Upper lobe of left lung (tissue), 6 donors: Measurements from ENCODE around the gene ZNF318. TPM values are rescaled to one million over a fixed set of nuclear protein-coding genes. Genes with fewer than 3 reads are reported as not detected.

Experiments
- ATAC-seq, 2 donors: fragments of 200-7000 bp; cut with Tn5 transposase; one replicate each; pipeline ENCODE4 v1.9.1; 2022; ENCODE audit warnings: mild to moderate bottlenecking in 2 of 2, moderate library complexity in 2 of 2; ENCODE audit not compliant: low FRiP score in 2 of 2
- DNase-seq, 2 donors: peaks; one replicate each; pipeline ENCODE4 v3.0.0-alpha.2; 2019 to 2020
- H3K27ac ChIP-seq, 4 donors: fragments of 200-600 bp; sonication (generic); one replicate each; pipeline ENCODE4 v1.5.1; 2016 to 2019
- H3K27me3 ChIP-seq, 4 donors: fragments of 200-600 bp; sonication (generic); one replicate each; pipeline ENCODE4 v1.5.1; 2017 to 2019
- H3K36me3 ChIP-seq, 4 donors: fragments of 200-600 bp; sonication (generic); one replicate each; pipeline ENCODE4 v1.5.1; 2016 to 2019
- H3K4me1 ChIP-seq, 4 donors: fragments of 200-600 bp; sonication (generic); one replicate each; pipeline ENCODE4 v1.5.1; 2018 to 2019
- H3K4me3 ChIP-seq, 4 donors: fragments of 200-600 bp; sonication (generic); one replicate each; pipeline ENCODE4 v1.5.1; 2017 to 2019; ENCODE audit warnings: mild to moderate bottlenecking in 2 of 4, moderate library complexity in 1 of 4
- H3K9me3 ChIP-seq, 4 donors: fragments of 200-600 bp; sonication (generic); one replicate each; pipeline ENCODE4 v1.5.1; 2018 to 2019
- CTCF ChIP-seq, 6 experiments: fragments of 450-650 bp in 4 of 6; fragments of 200-600 bp in 2 of 6; sonication (generic) in 2 of 6; IDR thresholded peaks; one replicate each; pipeline ENCODE4 v1.5.1; 2016 to 2019; ENCODE audit warnings: antibody characterized with exemption in 6 of 6
- EP300 ChIP-seq, 4 donors: sonication (generic); formaldehyde crosslinking; IDR thresholded peaks; one replicate each; pipeline ENCODE4 v1.5.1; 2017; ENCODE audit warnings: antibody characterized with exemption in 4 of 4, control low read depth in 2 of 4
- POLR2A ChIP-seq, 4 donors: fragments of 450-650 bp; IDR thresholded peaks; one replicate each; pipeline ENCODE4 v1.5.1; 2016 to 2017; ENCODE audit warnings: antibody characterized with exemption in 4 of 4, mild to moderate bottlenecking in 2 of 4
- POLR2AphosphoS5 ChIP-seq, 2 donors: sonication (generic); formaldehyde crosslinking; IDR thresholded peaks; one replicate each; pipeline ENCODE4 v1.5.1; 2017; ENCODE audit warnings: antibody characterized with exemption in 2 of 2
- WGBS, 2 donors: methylation state at CpG; one replicate each; pipeline ENCODE4 v1.1.5; 2017 to 2018; 5-methylcytosine and 5-hydroxymethylcytosine counted together
- total RNA-seq, 6 donors: library from RNA; depleted of rRNA in 4 of 6; stranded (reverse); fragments of >200 nt in 4 of 6; gene quantifications; one replicate each; pipeline versions ENCODE4 v1.1.0 to v1.2.1, GENCODE V29; 2016 to 2021
- donor health status: DM: no; HTN: no; CAD: no; lungs with moderate emphysema.
- donor health status: DM: no; HTN: yes; CAD: no; lungs with severe emphysema.

Gene ZNF318
- total RNA-seq, 6 donors from 2014 or later = 10.3 to 19.9 (median 15.3) TPM

- DNase-seq = no peak
Measured at GRCh38 chr6:43292341-43292740, 77.1 kb downstream of the ZNF318 start.

DNA sequence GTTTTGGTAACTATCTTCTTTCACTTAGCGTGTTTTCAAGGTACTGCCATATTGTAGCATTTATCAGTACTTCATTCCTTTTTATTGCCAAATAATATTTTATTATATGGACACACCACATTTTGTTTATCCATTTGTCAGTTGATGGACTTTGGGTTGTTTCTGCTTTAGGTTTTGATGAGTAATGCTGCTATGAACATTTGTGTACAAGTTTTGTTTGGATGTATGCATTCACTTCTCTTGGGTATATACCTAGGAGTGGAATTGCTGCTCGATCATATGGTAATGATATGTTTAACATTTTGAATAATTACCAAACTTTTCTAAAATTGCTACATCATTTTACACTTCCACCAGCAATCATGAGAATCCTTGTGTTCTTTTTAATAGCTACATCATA, 77.7 kb downstream of the ZNF318 start:
- Histone ChIP-seq H3K4me1 (no peaks in the 10 kb centered on the region), H3K9me3 (no peaks in the 10 kb centered on the region), H3K27me3 (no peaks in the 10 kb centered on the region), H3K36me3 (no peaks in the 10 kb centered on the region), H3K4me3 (no peak overlapping the region), H3K27ac (no peak overlapping the region)
- TF ChIP-seq EP300 (IDR thresholded peaks at IDR 0.05) (no peak), POLR2AphosphoS5 (IDR thresholded peaks at IDR 0.05) (no peak), CTCF (IDR thresholded peaks at IDR 0.05) (no peak), POLR2A (IDR thresholded peaks at IDR 0.05) (no peak)
- DNase-seq = no peak
- no peak for ATAC-seq
- 88 to 89% methylated on average over 2 of the region's 2 CpGs for WGBS, 2 donors

More at GRCh38 chr6:43292341-43292740, 77.1 kb downstream of the ZNF318 start:
- TF ChIP-seq POLR2AphosphoS5 (IDR thresholded peaks at IDR 0.05) (no peak), POLR2A (IDR thresholded peaks at IDR 0.05) (no peak), CTCF (IDR thresholded peaks at IDR 0.05) (no peak), EP300 (IDR thresholded peaks at IDR 0.05) (no peak)
- Histone ChIP-seq H3K4me3 (no peak overlapping the region), H3K27ac (no peak overlapping the region), H3K9me3 (no peaks in the 10 kb centered on the region), H3K27me3 (no peaks in the 10 kb centered on the region), H3K4me1 (no peaks in the 10 kb centered on the region), H3K36me3 (no peaks in the 10 kb centered on the region)
- 82 to 90% methylated on average over 6 of the region's 6 CpGs for WGBS, 2 donors
- no peak for ATAC-seq

- H3K4me3 ChIP-seq = no peak overlapping the region
- no peaks in the 10 kb centered on the region for H3K4me1 ChIP-seq
- ATAC-seq = no peak
- no peak overlapping the region for H3K27ac ChIP-seq
- no peak for DNase-seq
- 81 to 83% methylated on average over 6 of the region's 6 CpGs for WGBS, 2 donors
- H3K36me3 ChIP-seq = no peaks in the 10 kb centered on the region
- H3K27me3 ChIP-seq = peaks cover 0 to under 1% (median 0%) of the 10 kb centered on the region in 4 donors
- no peaks in the 10 kb centered on the region for H3K9me3 ChIP-seq
- TF ChIP-seq CTCF (IDR thresholded peaks at IDR 0.05) (no peak), POLR2AphosphoS5 (IDR thresholded peaks at IDR 0.05) (no peak), POLR2A (IDR thresholded peaks at IDR 0.05) (no peak), EP300 (IDR thresholded peaks at IDR 0.05) (no peak)
Measured at GRCh38 chr6:43290905-43291355, 78.5 kb downstream of the ZNF318 start.

GRCh38 chr6:43290339-43290904, 79.0 kb downstream of the ZNF318 start:
- DNase-seq = no peak
- Histone ChIP-seq H3K4me1 (peaks cover 0 to 3% (median 0%) of the 10 kb centered on the region in 4 donors), H3K36me3 (no peaks in the 10 kb centered on the region), H3K27me3 (peaks cover 0 to 6% (median 2%) of the 10 kb centered on the region in 4 donors), H3K27ac (no peak overlapping the region), H3K4me3 (no peak overlapping the region), H3K9me3 (no peaks in the 10 kb centered on the region)
- ATAC-seq = no peak
- TF ChIP-seq CTCF (IDR thresholded peaks at IDR 0.05) (no peak), POLR2AphosphoS5 (IDR thresholded peaks at IDR 0.05) (no peak), POLR2A (IDR thresholded peaks at IDR 0.05) (no peak), EP300 (IDR thresholded peaks at IDR 0.05) (no peak)
- 72 to 79% methylated on average over 3 of the region's 3 CpGs for WGBS, 2 donors
